HG03097 (cell line): ENCODE data around the gene TAAR8.
"Not testable (repeated sequence)": the region's sequence is repeated elsewhere in the genome, so short reads cannot be mapped to it uniquely, and the experiment has no call there.

Experiments used
- ATAC-seq: cut with Tn5 transposase; IDR thresholded peaks from one replicate; pipeline ENCODE4 v1.9.1; 2021; ENCODE audit not compliant: unreplicated experiment, low FRiP score

Gene TAAR8

DNA sequence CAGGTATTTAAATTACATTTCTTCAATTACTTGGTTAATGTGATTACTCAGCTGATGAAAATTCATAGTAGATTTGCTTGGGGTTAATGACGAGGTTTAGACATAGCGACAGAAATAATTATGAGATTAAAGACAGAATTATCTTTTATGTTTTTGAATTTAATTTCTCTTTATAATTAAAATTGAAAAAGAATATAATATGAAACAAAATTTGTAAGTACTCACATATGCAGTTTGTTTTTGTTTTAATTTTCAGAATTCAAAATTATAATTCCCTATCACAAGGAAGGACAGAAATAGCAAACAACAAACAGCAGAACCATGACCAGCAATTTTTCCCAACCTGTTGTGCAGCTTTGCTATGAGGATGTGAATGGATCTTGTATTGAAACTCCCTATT is at the start of gene TAAR8:
Gene TAAR8, plus strand, starts transcription at position 301 of the 400 bp plus-strand sequence. Its CDS starts 21 bp downstream, at position 322.
- ATAC-seq = no peak

DNA sequence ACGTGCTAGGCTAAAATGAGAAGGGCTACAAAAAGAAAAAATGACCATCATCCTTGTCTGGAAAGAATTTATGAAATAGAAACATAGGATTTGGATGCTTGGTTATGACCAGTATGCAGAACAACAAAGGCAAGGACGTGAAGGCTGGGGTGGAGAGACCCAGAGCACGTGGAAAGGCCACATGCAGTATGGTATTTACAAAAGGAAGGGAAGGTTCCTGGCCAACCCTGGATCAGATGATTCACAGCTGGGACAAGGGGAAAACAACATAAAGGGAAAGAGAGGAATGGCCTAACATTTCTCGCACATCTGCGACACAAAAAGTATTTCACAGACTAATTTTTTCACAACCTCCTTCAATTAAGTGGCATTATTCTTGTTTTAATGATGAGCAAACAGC is 47.7 kb upstream of the TAAR8 start:
- ATAC-seq = no peak

GRCh38 chr6:132505158-132505557 is 47.3 kb upstream of the TAAR8 start:
- ATAC-seq = no peak

DNA sequence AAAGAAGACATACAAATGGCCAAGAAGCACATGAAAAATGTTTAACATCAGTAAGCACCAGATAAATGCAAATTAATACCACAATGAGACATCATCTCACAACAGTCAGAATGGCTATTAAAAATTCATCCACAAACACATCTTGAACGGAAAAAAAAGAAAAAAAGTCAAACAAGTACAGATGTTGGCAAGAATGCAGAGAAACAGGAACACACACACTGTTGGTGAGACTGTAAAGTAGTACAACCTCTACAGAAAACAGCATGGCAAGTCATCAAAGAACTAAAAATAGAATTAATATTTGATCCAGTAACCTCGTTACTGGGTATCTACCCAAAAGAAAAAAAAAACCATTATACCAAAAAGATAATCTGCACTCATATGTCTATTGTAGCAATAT is 46.0 kb upstream of the TAAR8 start:
- ATAC-seq = no peak

DNA sequence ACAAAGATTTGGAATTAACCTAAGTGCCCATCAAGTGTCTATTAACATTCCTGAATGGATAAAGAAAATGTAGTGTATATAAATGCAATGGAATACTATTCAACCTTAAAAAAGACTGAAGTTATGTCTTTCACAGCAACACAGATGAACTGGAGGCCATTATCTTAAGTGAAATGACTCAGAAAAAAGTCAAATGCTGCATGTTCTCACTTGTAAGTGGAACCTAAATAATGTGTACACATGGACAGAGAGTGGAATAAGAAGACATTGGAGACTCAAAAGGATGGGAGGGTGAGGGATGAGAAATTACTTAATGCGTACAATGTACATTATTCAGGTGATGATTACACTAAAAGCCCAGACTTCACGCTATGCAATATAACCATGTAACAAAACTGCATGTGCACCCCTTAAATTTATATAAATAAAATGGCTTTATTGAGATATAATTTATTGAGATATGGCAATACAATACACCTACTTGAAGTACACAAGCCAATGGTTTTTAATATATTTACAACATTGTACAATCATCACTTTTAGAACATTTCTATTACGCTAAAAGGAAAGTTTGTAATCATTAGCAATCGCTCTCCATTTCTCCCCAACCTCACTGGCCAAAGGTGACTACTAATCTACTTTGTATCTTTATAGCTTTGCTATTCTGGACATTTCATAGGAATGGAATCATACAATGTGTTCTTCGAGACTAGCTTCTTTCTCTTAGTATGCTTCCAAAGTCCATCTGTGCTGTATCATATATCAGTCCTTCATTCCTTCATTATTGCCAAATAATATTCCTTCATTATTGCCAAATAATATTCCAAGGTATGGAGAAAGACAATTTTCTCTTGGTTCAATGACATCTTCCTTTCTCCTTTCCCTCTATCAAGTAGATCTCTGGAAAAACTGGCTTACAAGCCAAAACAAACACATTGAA is 45.3 kb upstream of the TAAR8 start:
- no peak for ATAC-seq

DNA sequence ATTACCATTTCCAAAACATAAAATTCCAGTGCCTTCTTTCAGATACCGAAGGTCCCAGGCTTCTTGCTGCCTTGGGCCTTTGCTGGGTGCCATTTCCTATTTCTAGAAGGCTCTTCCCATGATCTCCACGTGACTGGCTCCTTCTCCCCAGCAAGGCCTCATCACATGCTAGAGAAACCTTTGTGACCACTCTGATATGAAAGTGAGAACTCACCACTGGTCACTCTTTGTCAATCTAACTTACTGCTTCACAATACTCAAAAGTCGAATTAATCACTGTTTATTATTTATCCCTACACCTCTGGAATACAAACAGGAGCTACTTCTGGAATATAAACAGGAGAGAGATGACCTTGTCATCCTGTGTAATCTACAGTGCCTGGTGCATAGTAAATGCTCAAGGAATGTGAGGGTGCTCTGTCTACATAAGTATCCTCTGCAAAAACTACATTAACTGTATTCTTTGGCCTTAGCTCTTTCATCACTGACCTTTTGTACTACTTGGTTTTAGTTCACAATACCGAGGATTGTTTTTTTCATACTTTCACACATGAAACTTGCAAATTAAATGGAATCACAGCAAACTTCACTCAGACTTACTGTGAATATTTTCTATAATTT is 41.2 kb upstream of the TAAR8 start:
- ATAC-seq = no peak

DNA sequence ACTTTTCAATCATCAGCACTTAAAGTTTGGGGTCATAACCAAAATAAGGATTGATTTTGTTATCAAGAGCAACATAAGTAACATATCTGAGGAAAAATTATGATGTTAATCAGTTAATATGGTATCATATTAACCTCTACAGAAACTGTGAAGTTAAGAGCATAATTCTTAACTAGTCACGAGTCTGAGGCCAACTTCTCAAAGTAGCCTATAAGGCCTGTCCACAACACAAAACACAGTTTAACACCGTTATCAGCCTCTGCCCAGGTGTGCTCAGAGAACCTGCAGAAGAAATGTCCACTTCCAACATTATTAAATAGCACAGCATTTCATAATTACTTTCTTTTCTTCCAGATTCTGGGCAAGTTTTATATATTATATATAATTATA is 40.6 kb upstream of the TAAR8 start:
- ATAC-seq = peak; percentile 29

- ATAC-seq = no peak
Observed at GRCh38 chr6:132512342-132512637, 40.2 kb upstream of the TAAR8 start.

- ATAC-seq = peak; percentile 84
Observed at GRCh38 chr6:132512638-132513632, 39.5 kb upstream of the TAAR8 start, which contains the start of gene STX7. Gene STX7, minus strand, starts transcription at chr6:132513116. Its CDS starts 9,586 bp downstream, at chr6:132503530.

DNA sequence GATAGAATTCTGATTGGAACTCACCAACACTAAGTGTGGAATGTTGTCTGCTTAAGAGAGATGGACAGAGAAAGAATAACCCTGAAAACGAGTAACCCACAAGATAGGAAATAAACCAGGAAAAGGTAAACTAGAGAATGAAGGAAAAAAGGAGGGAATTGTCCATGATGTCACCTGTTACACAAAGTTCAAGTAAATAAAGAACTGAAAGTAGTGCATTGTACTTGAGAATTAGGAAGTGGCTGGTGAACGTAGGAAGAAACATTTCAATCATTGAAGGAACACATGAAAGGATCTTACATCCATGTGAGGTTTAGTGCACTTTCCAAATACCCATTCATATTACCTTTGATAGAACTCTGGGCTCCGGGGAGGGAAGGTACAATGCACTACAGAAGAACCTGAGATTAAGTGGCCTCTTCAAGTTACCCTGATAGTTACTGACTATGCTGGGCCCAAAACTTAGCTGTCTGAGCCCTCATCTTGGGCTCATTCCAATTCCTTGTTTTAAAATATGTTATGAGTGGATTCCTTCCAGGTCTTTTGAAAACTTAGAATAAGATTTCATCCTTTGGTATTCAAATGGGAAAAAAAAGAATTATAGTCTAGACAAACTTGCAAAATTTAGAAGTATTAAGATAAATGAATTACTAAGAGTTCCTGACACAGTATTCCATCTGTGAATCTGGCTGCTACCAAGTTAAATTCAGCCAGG is 38.5 kb upstream of the TAAR8 start:
- no peak for ATAC-seq

DNA sequence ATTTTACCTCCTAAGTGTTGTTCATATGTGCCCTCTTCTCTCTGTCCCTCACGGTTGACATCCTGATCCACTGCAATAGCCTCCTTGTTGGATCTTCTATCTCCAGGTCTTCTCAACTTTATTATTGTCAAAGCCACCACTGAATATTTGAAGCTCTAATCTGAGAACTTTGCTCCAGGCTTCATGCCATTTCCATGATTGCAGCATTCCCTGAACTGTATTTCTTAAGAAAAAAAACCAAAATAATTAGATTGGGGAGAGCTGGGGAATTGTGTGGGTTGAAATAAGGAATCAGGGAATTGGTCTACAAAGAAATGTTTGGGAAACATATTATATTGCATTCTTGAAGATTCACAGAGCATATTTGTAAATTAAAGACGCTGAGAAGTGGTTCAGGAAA is 37.1 kb upstream of the TAAR8 start:
- ATAC-seq = no peak

DNA sequence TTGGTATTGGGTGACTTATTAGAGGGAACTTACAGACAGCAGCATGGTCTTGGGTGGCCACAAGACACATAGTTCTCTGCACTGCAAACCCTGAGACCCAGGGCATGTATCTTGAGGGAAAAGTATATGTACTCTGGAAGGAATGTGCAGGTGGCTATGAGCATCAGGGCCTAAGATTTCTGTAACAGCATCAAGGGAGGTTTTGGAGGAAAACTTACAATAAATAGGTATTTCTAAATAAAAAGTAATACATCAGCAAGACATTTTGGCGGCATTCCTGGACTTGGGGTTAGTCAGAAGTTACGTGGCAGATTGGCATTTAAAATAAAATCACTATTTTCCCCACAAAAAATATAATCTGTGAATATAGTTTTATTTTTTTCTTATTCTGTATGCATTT is 31.5 kb upstream of the TAAR8 start:
- no peak for ATAC-seq

- ATAC-seq = no peak
Observed at GRCh38 chr6:132524646-132525045, 27.8 kb upstream of the TAAR8 start.

DNA sequence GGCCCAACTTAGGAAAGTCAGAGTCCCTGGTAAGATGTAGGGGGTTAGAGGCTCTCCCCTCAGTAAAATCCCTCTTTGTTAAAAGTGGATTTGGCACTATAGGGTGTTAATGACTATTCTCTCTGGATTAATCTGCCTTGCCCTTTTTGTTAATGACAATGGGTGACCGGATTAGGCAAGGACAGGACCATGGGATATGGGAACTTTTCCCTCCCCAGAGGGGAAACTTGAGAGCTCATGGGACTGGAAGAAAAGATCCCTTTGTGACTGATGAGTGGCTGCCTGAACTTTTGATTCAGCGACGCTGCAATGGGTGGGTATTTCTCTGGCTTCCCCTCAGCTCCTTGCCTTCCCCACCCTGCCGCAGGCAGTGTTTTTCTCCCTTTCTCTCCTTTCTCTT is 26.6 kb upstream of the TAAR8 start:
- ATAC-seq = no peak

DNA sequence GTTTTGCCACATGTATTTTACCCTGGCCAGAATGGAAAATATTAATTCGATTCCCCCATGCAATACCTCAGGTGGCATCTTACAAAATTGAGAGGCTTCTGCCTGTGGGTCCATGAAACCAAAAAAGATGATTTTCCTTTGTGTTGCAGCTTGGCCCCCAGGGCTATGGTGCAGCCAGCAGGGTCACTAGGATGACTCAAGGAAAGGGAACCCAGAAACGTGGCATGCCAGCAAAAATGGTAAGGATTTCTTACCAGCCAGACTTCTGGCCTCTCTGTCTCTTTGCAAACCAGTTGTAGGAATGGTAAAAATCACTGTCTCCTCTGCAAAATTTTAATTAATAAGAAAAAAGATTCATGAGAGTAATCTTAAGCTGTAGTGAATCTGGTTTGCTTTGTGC is 26.0 kb upstream of the TAAR8 start:
- ATAC-seq = no peak

GRCh38 chr6:132527791-132528190 is 24.7 kb upstream of the TAAR8 start:
- ATAC-seq = no peak

DNA sequence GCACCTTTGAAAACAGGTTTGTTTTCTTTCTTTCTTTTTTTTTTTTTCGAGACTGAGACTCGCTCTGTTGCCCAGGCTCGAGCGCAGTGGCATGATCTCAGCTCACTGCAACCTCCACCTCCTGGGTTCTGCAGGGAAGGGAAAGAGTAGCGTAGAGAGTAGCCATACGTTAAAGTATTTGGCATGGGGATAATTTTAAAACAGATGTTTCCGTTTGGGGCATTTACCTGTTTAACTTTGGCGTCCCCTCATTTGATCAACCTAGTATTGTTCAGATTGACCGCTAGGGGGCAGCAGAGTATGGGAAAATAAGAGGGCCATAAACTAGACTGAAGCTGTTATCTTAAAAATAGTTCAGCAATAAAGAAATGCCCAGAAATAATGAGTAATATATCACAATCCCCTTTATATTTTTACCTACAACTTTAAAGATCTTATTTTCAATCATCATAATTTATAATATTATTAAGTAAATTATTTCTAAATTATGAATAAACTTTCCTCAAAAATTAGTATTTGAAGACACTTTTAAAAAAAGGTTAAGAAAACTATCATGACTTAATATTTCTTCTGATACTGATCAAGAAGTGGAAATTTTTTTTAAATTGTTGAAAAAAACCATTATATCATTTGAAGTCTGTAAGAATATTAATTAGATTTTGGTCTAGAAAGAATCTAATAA is 22.0 kb upstream of the TAAR8 start:
- no peak for ATAC-seq

GRCh38 chr6:132534546-132534945 is 17.9 kb upstream of the TAAR8 start:
- ATAC-seq = not testable (repeated sequence)

GRCh38 chr6:132537145-132537544 is 15.3 kb upstream of the TAAR8 start:
- no peak for ATAC-seq

- ATAC-seq = no peak
Observed at GRCh38 chr6:132537977-132538376, 14.5 kb upstream of the TAAR8 start, which contains the start of gene TAAR9. Gene TAAR9, plus strand, starts transcription at chr6:132538277. Its CDS starts 13 bp downstream, at chr6:132538290.
